Breast epithelium (tissue), 4 donors: ENCODE data around the gene ADSL. TPM values are rescaled to one million over a fixed set of nuclear protein-coding genes. Genes with fewer than 3 reads are reported as not detected.

Experiments
- DNase-seq, 2 donors: peaks; one replicate each; pipeline ENCODE4 v3.0.0-alpha.2; 2019; ENCODE audit warnings: low spot score in 2 of 2
- H3K27ac ChIP-seq, 2 donors: fragments of 200-600 bp; sonication (generic) in 1 of 2; one replicate each; pipeline ENCODE4 v1.5.1; 2016 to 2019; ENCODE audit warnings: mild to moderate bottlenecking in 1 of 2
- H3K27me3 ChIP-seq, 2 donors: fragments of 200-600 bp; sonication (generic) in 1 of 2; one replicate each; pipeline versions ENCODE4 v1.5.1 to v1.6.0; 2017 to 2019; ENCODE audit warnings: control low read depth in 1 of 2, mild to moderate bottlenecking in 1 of 2
- H3K36me3 ChIP-seq: fragments of 200-600 bp; one replicate; pipeline ENCODE4 v1.5.1; 2019
- H3K4me1 ChIP-seq, 2 donors: fragments of 200-600 bp; sonication (generic); one replicate each; pipeline ENCODE4 v1.5.1; 2016 to 2019; ENCODE audit warnings: control low read depth in 1 of 2
- H3K4me3 ChIP-seq, 3 donors: fragments of 200-600 bp; sonication (generic); 1 replicate in 2 of 3; 2 replicates in 1 of 3; pipeline ENCODE4 v1.5.1; 2016 to 2019; ENCODE audit warnings: mild to moderate bottlenecking in 3 of 3, moderate library complexity in 2 of 3
- H3K9me3 ChIP-seq, 2 donors: fragments of 200-600 bp; sonication (generic) in 1 of 2; one replicate each; pipeline ENCODE4 v1.5.1; 2016 to 2019; ENCODE audit warnings: control low read depth in 1 of 2
- CTCF ChIP-seq, 3 donors: fragments of 450-650 bp; IDR thresholded peaks; one replicate each; pipeline ENCODE4 v1.5.1; 2016 to 2017; ENCODE audit warnings: antibody characterized with exemption in 3 of 3, mild to moderate bottlenecking in 3 of 3, moderate library complexity in 3 of 3
- POLR2A ChIP-seq: fragments of 450-650 bp; IDR thresholded peaks from one replicate; pipeline ENCODE4 v1.6.1; 2016; ENCODE audit warnings: antibody characterized with exemption, mild to moderate bottlenecking, moderate library complexity
- POLR2AphosphoS5 ChIP-seq, 3 donors: sonication (generic); formaldehyde crosslinking; IDR thresholded peaks; one replicate each; pipeline ENCODE4 v1.6.1; 2017; ENCODE audit warnings: antibody characterized with exemption in 3 of 3
- intact Hi-C: fragments of 100-400 bp; cut with DNase I; formaldehyde crosslinking; loops from one replicate; pipeline ENCODE4 v1.15.1; 2023; ENCODE audit warnings: low total_unique reads
- total RNA-seq, 3 donors: library from RNA; depleted of rRNA; stranded (reverse); fragments of >200 nt; gene quantifications; one replicate each; pipeline ENCODE4 v1.1.0, GENCODE V29; 2016

Gene ADSL
- total RNA-seq, 3 donors from 2014 or later = 66.6 to 92.3 (median 74.7) TPM

- H3K36me3 ChIP-seq = no peaks in the 10 kb centered on the region
Measured at GRCh38 chr22:40432625-40433024, 86.3 kb downstream of the ADSL start.

GRCh38 chr22:40433416-40434090 lies 87.3 kb downstream of the ADSL start:
- no peak for DNase-seq
- Histone ChIP-seq H3K36me3 (no peaks in the 10 kb centered on the region), H3K4me1 (peaks cover 0 to 10% of the 10 kb centered on the region in 2 donors), H3K27me3 (no peaks in the 10 kb centered on the region), H3K27ac (no peak overlapping the region), H3K4me3 (no peak overlapping the region), H3K9me3 (no peaks in the 10 kb centered on the region)
- TF ChIP-seq CTCF (IDR thresholded peaks at IDR 0.05) (no peak), POLR2AphosphoS5 (IDR thresholded peaks at IDR 0.05) (no peak), POLR2A (no peak)
- intact Hi-C loops = no loop called here

More at GRCh38 chr22:40432625-40433024, 86.3 kb downstream of the ADSL start:
- intact Hi-C loops = no loop called here
- Histone ChIP-seq H3K4me3 (no peak overlapping the region), H3K4me1 (peaks cover 0 to 10% of the 10 kb centered on the region in 2 donors), H3K9me3 (no peaks in the 10 kb centered on the region), H3K27me3 (no peaks in the 10 kb centered on the region), H3K27ac (peak overlapping the region in 1 of 2 donors; percentile 5)
- no peak for TF ChIP-seq POLR2AphosphoS5 (IDR thresholded peaks at IDR 0.05)
- no peak for TF ChIP-seq CTCF (IDR thresholded peaks at IDR 0.05)
- no peak for TF ChIP-seq POLR2A
- no peak for DNase-seq

GRCh38 chr22:40434106-40434505 lies 87.8 kb downstream of the ADSL start:
- no peak for DNase-seq
- no peak overlapping the region for H3K27ac ChIP-seq
- H3K9me3 ChIP-seq = no peaks in the 10 kb centered on the region
- no peak for TF ChIP-seq CTCF (IDR thresholded peaks at IDR 0.05)
- no peak for TF ChIP-seq POLR2A
- TF ChIP-seq POLR2AphosphoS5 (IDR thresholded peaks at IDR 0.05) = no peak
- peaks cover 0 to 10% of the 10 kb centered on the region in 2 donors for H3K4me1 ChIP-seq
- no peaks in the 10 kb centered on the region for H3K36me3 ChIP-seq
- intact Hi-C loops = no loop called here
- no peak overlapping the region for H3K4me3 ChIP-seq
- no peaks in the 10 kb centered on the region for H3K27me3 ChIP-seq

- intact Hi-C loops = no loop called here
- Histone ChIP-seq H3K4me3 (no peak overlapping the region), H3K36me3 (no peaks in the 10 kb centered on the region), H3K9me3 (no peaks in the 10 kb centered on the region), H3K27me3 (no peaks in the 10 kb centered on the region), H3K4me1 (peaks cover 0 to 10% of the 10 kb centered on the region in 2 donors), H3K27ac (no peak overlapping the region)
- TF ChIP-seq CTCF (IDR thresholded peaks at IDR 0.05) (no peak), POLR2AphosphoS5 (IDR thresholded peaks at IDR 0.05) (no peak)
- no peak for DNase-seq
Measured at GRCh38 chr22:40434745-40435144, 88.4 kb downstream of the ADSL start.

GRCh38 chr22:40436505-40437431 lies 90.5 kb downstream of the ADSL start:
- peaks cover 0 to 12% of the 10 kb centered on the region in 2 donors for H3K4me1 ChIP-seq

More at GRCh38 chr22:40436505-40437431, 90.5 kb downstream of the ADSL start:
- Histone ChIP-seq H3K4me3 (peak overlapping the region in 2 of 3 donors; percentile 28 to 43), H3K27ac (peak overlapping the region; percentile 70 to 76), H3K36me3 (no peaks in the 10 kb centered on the region), H3K9me3 (no peaks in the 10 kb centered on the region), H3K27me3 (no peaks in the 10 kb centered on the region)
- peak; percentile 75 to 83 (median 79) for TF ChIP-seq CTCF (IDR thresholded peaks at IDR 0.05)
- no peak for TF ChIP-seq POLR2A
- no peak for TF ChIP-seq POLR2AphosphoS5 (IDR thresholded peaks at IDR 0.05)
- DNase-seq = no peak
- intact Hi-C loops = no loop called here
